NCI-H82 (cell line): ENCODE results near the gene FBXW4.
A peak's percentile ranks its signal among the peaks of the same experiment; 100 is the strongest.

Experiments
- DNase-seq: peaks from one replicate; lab custom pipeline; 2025; lab: John Stamatoyannopoulos, UW

FBXW4 gene

GRCh38 chr10:101694674-101695403, at the start of gene FBXW4:
Gene FBXW4 (minus strand): TSS chr10:101695170. CDS start chr10:101695105, 65 bp downstream.
- DNase-seq, result peak; percentile 43

- DNase-seq, result no peak
Measured at GRCh38 chr10:101744267-101744666, 49.3 kb upstream of the FBXW4 start.

- no peak for DNase-seq
Measured at GRCh38 chr10:101741938-101742337, 47.0 kb upstream of the FBXW4 start.

- no peak for DNase-seq
Measured at GRCh38 chr10:101736666-101737065, 41.7 kb upstream of the FBXW4 start.

- no peak for DNase-seq
Measured at GRCh38 chr10:101732096-101732495, 37.1 kb upstream of the FBXW4 start.

- DNase-seq, result no peak
Measured at GRCh38 chr10:101726115-101726387, 31.1 kb upstream of the FBXW4 start.

GRCh38 chr10:101725296-101726114, 30.5 kb upstream of the FBXW4 start:
- no peak for DNase-seq

GRCh38 chr10:101724446-101724845, 29.5 kb upstream of the FBXW4 start:
- no peak for DNase-seq

- DNase-seq, result no peak
Measured at GRCh38 chr10:101723176-101723575, 28.2 kb upstream of the FBXW4 start.

GRCh38 chr10:101721806-101722205, 26.8 kb upstream of the FBXW4 start:
- no peak for DNase-seq

GRCh38 chr10:101720606-101721230, 25.7 kb upstream of the FBXW4 start:
- DNase-seq, result no peak

- no peak for DNase-seq
Measured at GRCh38 chr10:101718690-101719275, 23.8 kb upstream of the FBXW4 start.

GRCh38 chr10:101716891-101717659, 22.1 kb upstream of the FBXW4 start:
- DNase-seq, result no peak

GRCh38 chr10:101712997-101713396, 18.0 kb upstream of the FBXW4 start:
- no peak for DNase-seq

- no peak for DNase-seq
Measured at GRCh38 chr10:101710793-101711192, 15.8 kb upstream of the FBXW4 start.

GRCh38 chr10:101710059-101710695, 15.2 kb upstream of the FBXW4 start:
- no peak for DNase-seq

GRCh38 chr10:101709359-101710058, 14.5 kb upstream of the FBXW4 start:
- DNase-seq, result no peak

- DNase-seq, result no peak
Measured at GRCh38 chr10:101708870-101709269, 13.9 kb upstream of the FBXW4 start.

- DNase-seq, result no peak
Measured at GRCh38 chr10:101708073-101708472, 13.1 kb upstream of the FBXW4 start.

- DNase-seq, result no peak
Measured at GRCh38 chr10:101704331-101704730, 9.4 kb upstream of the FBXW4 start.

- DNase-seq, result no peak
Measured at GRCh38 chr10:101696632-101697031, 1.7 kb upstream of the FBXW4 start.
